Esophagus squamous epithelium (tissue), 4 donors: ENCODE measurements around the gene TTC28.

Experiments used
- POLR2A ChIP-seq, 4 donors: fragments of 450-650 bp; IDR thresholded peaks; one replicate each; pipeline ENCODE4 v1.6.1; 2017; ENCODE audit warnings: antibody characterized with exemption in 4 of 4, mild to moderate bottlenecking in 4 of 4, moderate library complexity in 3 of 4
- TF ChIP-seq, protein P1 (sequence below), 6 experiments: fragments of 450-650 bp in 4 of 6; fragments of 200-600 bp in 2 of 6; sonication (generic) in 2 of 6; IDR thresholded peaks; one replicate each; pipeline ENCODE4 v1.5.1; 2016 to 2019; ENCODE audit warnings: antibody characterized with exemption in 6 of 6, mild to moderate bottlenecking in 4 of 6, moderate library complexity in 4 of 6

DNA sequence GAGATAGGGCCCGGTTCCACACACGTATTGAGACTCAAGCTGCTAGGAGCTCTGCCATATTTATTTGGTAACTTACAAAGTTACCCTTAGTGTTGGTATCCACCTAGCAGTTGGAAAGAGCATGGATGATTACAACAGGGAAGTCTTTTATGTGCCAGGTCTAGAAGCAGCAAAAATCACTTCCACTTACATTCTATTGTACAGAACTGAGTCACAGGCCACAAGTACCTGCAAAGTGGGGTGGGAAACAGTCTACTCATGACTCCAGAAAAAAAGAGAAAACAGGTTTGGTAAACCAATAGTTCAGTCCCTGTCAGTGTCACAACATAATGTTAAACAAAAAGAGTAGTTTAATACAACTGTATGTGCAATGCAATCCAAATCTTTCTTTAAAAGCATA lies 480.9 kb downstream of the TTC28 start:
- no peak for TF ChIP-seq POLR2A (IDR thresholded peaks at IDR 0.05)
- TF ChIP-seq, protein P1, sequence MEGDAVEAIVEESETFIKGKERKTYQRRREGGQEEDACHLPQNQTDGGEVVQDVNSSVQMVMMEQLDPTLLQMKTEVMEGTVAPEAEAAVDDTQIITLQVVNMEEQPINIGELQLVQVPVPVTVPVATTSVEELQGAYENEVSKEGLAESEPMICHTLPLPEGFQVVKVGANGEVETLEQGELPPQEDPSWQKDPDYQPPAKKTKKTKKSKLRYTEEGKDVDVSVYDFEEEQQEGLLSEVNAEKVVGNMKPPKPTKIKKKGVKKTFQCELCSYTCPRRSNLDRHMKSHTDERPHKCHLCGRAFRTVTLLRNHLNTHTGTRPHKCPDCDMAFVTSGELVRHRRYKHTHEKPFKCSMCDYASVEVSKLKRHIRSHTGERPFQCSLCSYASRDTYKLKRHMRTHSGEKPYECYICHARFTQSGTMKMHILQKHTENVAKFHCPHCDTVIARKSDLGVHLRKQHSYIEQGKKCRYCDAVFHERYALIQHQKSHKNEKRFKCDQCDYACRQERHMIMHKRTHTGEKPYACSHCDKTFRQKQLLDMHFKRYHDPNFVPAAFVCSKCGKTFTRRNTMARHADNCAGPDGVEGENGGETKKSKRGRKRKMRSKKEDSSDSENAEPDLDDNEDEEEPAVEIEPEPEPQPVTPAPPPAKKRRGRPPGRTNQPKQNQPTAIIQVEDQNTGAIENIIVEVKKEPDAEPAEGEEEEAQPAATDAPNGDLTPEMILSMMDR (IDR thresholded peaks at IDR 0.05), result no peak
